ENCODE results near the gene HLA-DPA1.

GRCh38 chr6:33112148-33112547 is 38.7 kb upstream of the HLA-DPA1 start:
- TF ChIP-seq CTCF (IDR thresholded peaks at IDR 0.05) (no peak), POLR2A (IDR thresholded peaks at IDR 0.05) (no peak)
